Breast epithelium (tissue), 3 donors: ENCODE results near the gene CCSER1.

Source experiments
- POLR2A ChIP-seq: fragments of 450-650 bp; IDR thresholded peaks from one replicate; pipeline ENCODE4 v1.6.1; 2016; ENCODE audit warnings: antibody characterized with exemption, mild to moderate bottlenecking, moderate library complexity
- POLR2AphosphoS5 ChIP-seq, 3 donors: sonication (generic); formaldehyde crosslinking; IDR thresholded peaks; one replicate each; pipeline ENCODE4 v1.6.1; 2017; ENCODE audit warnings: antibody characterized with exemption in 3 of 3
- TF ChIP-seq, protein P1 (sequence below), 3 donors: fragments of 450-650 bp; IDR thresholded peaks; one replicate each; pipeline ENCODE4 v1.5.1; 2016 to 2017; ENCODE audit warnings: antibody characterized with exemption in 3 of 3, mild to moderate bottlenecking in 3 of 3, moderate library complexity in 3 of 3

DNA sequence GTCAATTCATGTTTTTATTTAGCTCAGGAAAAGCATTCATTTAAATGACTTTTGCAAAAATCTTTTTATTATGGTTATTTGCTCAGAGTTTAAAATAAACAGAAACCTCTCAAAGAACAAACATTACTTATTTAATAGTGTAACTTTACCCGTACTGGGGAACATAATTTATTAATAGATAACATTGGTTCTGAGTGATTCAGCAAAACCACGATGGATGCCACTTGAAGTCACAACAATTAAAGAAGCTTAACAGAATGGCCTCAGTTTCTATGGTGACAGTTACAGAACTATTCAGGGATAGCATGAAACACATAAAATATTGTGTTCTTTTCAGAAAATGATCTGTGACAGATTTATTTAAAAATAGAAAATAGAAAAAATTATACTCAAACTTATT is 368.7 kb downstream of the CCSER1 start:
- TF ChIP-seq, protein P1, sequence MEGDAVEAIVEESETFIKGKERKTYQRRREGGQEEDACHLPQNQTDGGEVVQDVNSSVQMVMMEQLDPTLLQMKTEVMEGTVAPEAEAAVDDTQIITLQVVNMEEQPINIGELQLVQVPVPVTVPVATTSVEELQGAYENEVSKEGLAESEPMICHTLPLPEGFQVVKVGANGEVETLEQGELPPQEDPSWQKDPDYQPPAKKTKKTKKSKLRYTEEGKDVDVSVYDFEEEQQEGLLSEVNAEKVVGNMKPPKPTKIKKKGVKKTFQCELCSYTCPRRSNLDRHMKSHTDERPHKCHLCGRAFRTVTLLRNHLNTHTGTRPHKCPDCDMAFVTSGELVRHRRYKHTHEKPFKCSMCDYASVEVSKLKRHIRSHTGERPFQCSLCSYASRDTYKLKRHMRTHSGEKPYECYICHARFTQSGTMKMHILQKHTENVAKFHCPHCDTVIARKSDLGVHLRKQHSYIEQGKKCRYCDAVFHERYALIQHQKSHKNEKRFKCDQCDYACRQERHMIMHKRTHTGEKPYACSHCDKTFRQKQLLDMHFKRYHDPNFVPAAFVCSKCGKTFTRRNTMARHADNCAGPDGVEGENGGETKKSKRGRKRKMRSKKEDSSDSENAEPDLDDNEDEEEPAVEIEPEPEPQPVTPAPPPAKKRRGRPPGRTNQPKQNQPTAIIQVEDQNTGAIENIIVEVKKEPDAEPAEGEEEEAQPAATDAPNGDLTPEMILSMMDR (IDR thresholded peaks at IDR 0.05): no peak
- TF ChIP-seq POLR2AphosphoS5 (IDR thresholded peaks at IDR 0.05) (no peak), POLR2A (no peak)
